Measurements from ENCODE around the gene CD48. TPM values are rescaled to one million over a fixed set of nuclear protein-coding genes. Genes with fewer than 3 reads are reported as not detected.

The CD48 gene
- total and polyA plus RNA-seq, 2 of the 4 experiments (the other 2 are of a cell fraction) = not detected

GRCh38 chr1:160646711-160647328, 64.8 kb downstream of the CD48 start, which contains the start of gene SLAMF1:
Gene SLAMF1, minus strand, starts transcription at chr1:160647044. Its CDS starts 99 bp downstream, at chr1:160646945.
- Histone ChIP-seq H3K56ac (ENCODE audit: extremely low read depth, insufficient read depth, low read length) (no peak within 1 kb of the TSS), H3K23ac (ENCODE audit: low read depth, low read length) (no peak within 1 kb of the TSS), H4K91ac (ENCODE audit: insufficient read depth, low read depth, low read length) (no peak within 1 kb of the TSS), H4K8ac (ENCODE audit: low read depth in 2 of 2, low read length in 2 of 2) (no peak within 1 kb of the TSS), H2BK20ac (ENCODE audit: low read depth, low read length) (no peak within 1 kb of the TSS), H3K4me2 (ENCODE audit: low read depth, low read length) (no peak within 1 kb of the TSS), H3K36me3 (ENCODE audit: control insufficient read depth, insufficient read depth, low read length) (no peaks in the 10 kb centered on the region), H3K9ac (ENCODE audit: low read depth, low read length) (no peak within 1 kb of the TSS), H3K27me3 (ENCODE audit: control insufficient read depth, insufficient read depth, low read length) (no peaks in the 10 kb centered on the region; the same call in 1 of the 2 replicates), H3K18ac (ENCODE audit: low read depth, low read length) (no peak within 1 kb of the TSS), H3K9me3 (ENCODE audit: control insufficient read depth, insufficient read depth, low read length) (no peaks in the 10 kb centered on the region), H2BK15ac (ENCODE audit: low read depth, low read length) (no peak within 1 kb of the TSS), H3K4ac (ENCODE audit: low read depth, low read length) (no peak within 1 kb of the TSS), H2BK120ac (ENCODE audit: low read depth, low read length) (no peak within 1 kb of the TSS), H3K14ac (replicated peaks; ENCODE audit: low read depth, low read length) (no peak within 1 kb of the TSS), H3K4me3 (ENCODE audit: insufficient read depth, low read depth, low read length) (no peak within 1 kb of the TSS), H4K5ac (ENCODE audit: low read depth, low read length) (no peak within 1 kb of the TSS), H3K9me1 (ENCODE audit: insufficient read depth, low read length) (no peaks in the 10 kb centered on the region), H2AFZ (replicated peaks; ENCODE audit: low read length, poor library complexity) (no peak within 1 kb of the TSS), H3K27ac (ENCODE audit: insufficient read depth, low read length) (no peak within 1 kb of the TSS), H2BK5ac (ENCODE audit: low read depth, low read length, poor library complexity, severe bottlenecking) (no peak within 1 kb of the TSS), H3K4me1 (ENCODE audit: control insufficient read depth, insufficient read depth, low read length) (no peaks in the 10 kb centered on the region), H2AK9ac (replicated peaks; ENCODE audit: low read depth, low read length, poor library complexity) (no peak within 1 kb of the TSS), H3K79me1 (ENCODE audit: low read depth in 1 of 2, low read length in 2 of 2) (no peaks in the 10 kb centered on the region), H2AK5ac (ENCODE audit: low read depth, low read length) (no peak within 1 kb of the TSS), H4K20me1 (ENCODE audit: insufficient read depth, low read length) (no peaks in the 10 kb centered on the region)
- ChIA-PET POLR2A (ENCODE audit: unreplicated experiment) (no interaction called here), CTCF (interaction anchor here (0.8 kb wide), 2 partner anchors 9 to 16 kb away, joined by 3 read pairs; no protein-coding TSS in a partner anchor)
- intact Hi-C loops (cut with micrococcal nuclease) = no loop called here
- 55% methylated on average over 4 of the region's 11 CpGs; no CpG with 5 or more reads in 1 of the 2 experiments for WGBS, 2 experiments (ENCODE audit: extremely low coverage in 2 of 2, insufficient read length in 1 of 2)
- dilution Hi-C loops (cut with HindIII; ENCODE audit: low sequenced_read_pairs, unreplicated experiment) = no loop called here
- TF ChIP-seq RCOR1 (IDR thresholded peaks at IDR 0.05; ENCODE audit: insufficient replicate concordance, low read length) (no peak), RFX5 (IDR thresholded peaks at IDR 0.05; ENCODE audit: low read depth, low read length) (no peak), CTCF (conservative IDR thresholded peaks at IDR 0.05; ENCODE audit: low read depth, low read length) (no peak), MAZ (IDR thresholded peaks at IDR 0.05; ENCODE audit: borderline replicate concordance, low read depth, low read length) (no peak), CHD1 (IDR thresholded peaks at IDR 0.05; ENCODE audit: low read depth, low read length) (no peak), SMC3 (IDR thresholded peaks at IDR 0.05; ENCODE audit: low read depth, low read length) (no peak), USF2 (IDR thresholded peaks at IDR 0.05; ENCODE audit: low read depth, low read length) (no peak), NFE2L2 (IDR thresholded peaks at IDR 0.05; ENCODE audit: low read depth, low read length) (no peak), BHLHE40 (IDR thresholded peaks at IDR 0.05; ENCODE audit: low read depth, low read length) (no peak), FOS (IDR thresholded peaks at IDR 0.05; ENCODE audit: low read depth, low read length) (no peak), POLR2A (IDR thresholded peaks at IDR 0.05; ENCODE audit: low read depth, low read length) (no peak), MAFK (IDR thresholded peaks at IDR 0.05; ENCODE audit: low read depth, low read length) (no peak), CEBPB (IDR thresholded peaks at IDR 0.05; ENCODE audit: low read depth, low read length) (no peak)
- DNase-seq (no peak), ATAC-seq (ENCODE audit: low read depth) (no peak)
- BruUV-seq (replicated peaks) = no TSS peak
- in situ Hi-C loops (cut with MboI; ENCODE audit: low sequenced_read_pairs) = no loop called here
